H1 (cell line): ENCODE measurements around the gene GNB5. TPM values are rescaled to one million over a fixed set of nuclear protein-coding genes. Genes with fewer than 3 reads are reported as not detected.

ENCODE experiments used
- CTCF ChIA-PET: fragments of 300-600 bp; sonication (Branson Sonifier 250); formaldehyde crosslinking; loops from one replicate; lab custom pipeline; 2021; ENCODE audit not compliant: partially characterized antibody; lab: Charles Lee
- POLR2A ChIA-PET: fragments of 300-600 bp; sonication (Branson Sonifier 250); formaldehyde crosslinking; loops from one replicate; lab custom pipeline; 2021; ENCODE audit warnings: inconsistent platforms; ENCODE audit not compliant: partially characterized antibody; lab: Charles Lee
- DNase-seq, 2 experiments: peaks; one replicate each; pipeline versions ENCODE4 v3.0.0 to v3.0.0-alpha.2; 2010 to 2022; ENCODE audit warnings: low spot score in 2 of 2, low read depth in 1 of 2, mixed read lengths in 1 of 2
- FAIRE-seq: peaks from 2 replicates; lab custom pipeline; 2011; peaks lifted over from hg19 to GRCh38; lab: Jason Lieb, UNC
- H2AFZ ChIP-seq: 2 replicates; pipeline ENCODE4 v1.8.1; 2012; ENCODE audit warnings: low read length, inconsistent platforms
- H2AK5ac ChIP-seq: 2 replicates; pipeline ENCODE4 v1.6.1; 2013; ENCODE audit warnings: low read depth, low read length
- H2BK120ac ChIP-seq: replicated peaks from 2 replicates; pipeline ENCODE3; 2013; ENCODE audit warnings: low read depth, low read length, inconsistent platforms
- H2BK12ac ChIP-seq: 2 replicates; pipeline ENCODE4 v1.6.1; 2013; ENCODE audit warnings: low read depth, low read length
- H2BK15ac ChIP-seq: 2 replicates; pipeline ENCODE4 v1.6.1; 2013; ENCODE audit warnings: low read length
- H2BK20ac ChIP-seq: 2 replicates; pipeline ENCODE4 v1.6.1; 2013; ENCODE audit warnings: low read length
- H2BK5ac ChIP-seq: 2 replicates; pipeline ENCODE4 v1.6.1; 2013; ENCODE audit warnings: low read depth, low read length
- H3K14ac ChIP-seq: 2 replicates; pipeline ENCODE4 v1.6.1; 2013; ENCODE audit warnings: inconsistent platforms; ENCODE audit not compliant: insufficient read length
- H3K18ac ChIP-seq: 2 replicates; pipeline ENCODE4 v1.6.1; 2013; ENCODE audit warnings: low read length; ENCODE audit errors: extremely low read depth
- H3K23ac ChIP-seq: 2 replicates; pipeline ENCODE4 v1.6.1; 2013; ENCODE audit warnings: inconsistent platforms; ENCODE audit not compliant: insufficient read length
- H3K23me2 ChIP-seq: 2 replicates; pipeline ENCODE4 v1.6.1; 2013; ENCODE audit warnings: low read depth, low read length
- H3K27ac ChIP-seq: 2 replicates; pipeline ENCODE4 v1.6.1; 2011; ENCODE audit warnings: low read depth, low read length, inconsistent platforms
- H3K27me3 ChIP-seq, 4 experiments: replicated peaks in 1 of 4; 1 replicate in 1 of 4; 2 replicates in 3 of 4; pipeline versions ENCODE4 v1.6.1 to v1.8.1; 2011 to 2013; ENCODE audit warnings: low read length in 3 of 4, mild to moderate bottlenecking in 3 of 4, inconsistent platforms in 2 of 4, mixed read lengths in 2 of 4, moderate library complexity in 1 of 4; ENCODE audit not compliant: control insufficient read depth in 3 of 4, insufficient read depth in 3 of 4; ENCODE audit errors: extremely low read depth in 1 of 4
- H3K36me3 ChIP-seq, 4 experiments: 2 replicates each; pipeline versions ENCODE4 v1.6.1 to v1.8.1; 2011 to 2013; ENCODE audit warnings: mild to moderate bottlenecking in 4 of 4, low read length in 3 of 4, moderate library complexity in 2 of 4, control low read depth in 1 of 4, inconsistent platforms in 1 of 4; ENCODE audit not compliant: insufficient read depth in 4 of 4, control insufficient read depth in 2 of 4
- H3K4ac ChIP-seq: replicated peaks from 2 replicates; pipeline ENCODE3; 2013; ENCODE audit warnings: low read length, low read depth, mixed read lengths, inconsistent platforms; ENCODE audit not compliant: insufficient read length
- H3K4me1 ChIP-seq, 4 experiments: replicated peaks in 1 of 4; 1 replicate in 1 of 4; 2 replicates in 3 of 4; pipeline versions ENCODE4 v1.6.1 to v1.8.1; 2011 to 2013; ENCODE audit warnings: low read length in 3 of 4, inconsistent platforms in 2 of 4, mixed read lengths in 1 of 4; ENCODE audit not compliant: insufficient read depth in 4 of 4, control insufficient read depth in 3 of 4
- H3K4me2 ChIP-seq, 2 experiments: 2 replicates each; pipeline versions ENCODE4 v1.6.1 to v1.8.1; 2011 to 2013; ENCODE audit warnings: low read depth in 2 of 2, low read length in 2 of 2, control low read depth in 1 of 2, inconsistent platforms in 1 of 2, mild to moderate bottlenecking in 1 of 2; ENCODE audit not compliant: insufficient read depth in 1 of 2
- H3K4me3 ChIP-seq, 4 experiments: fragments of 200-600, 300-600 bp in 1 of 4; sonication (generic), shearing (Covaris generic), sonication (Bioruptor Twin) in 1 of 4; 2 replicates each; pipeline versions ENCODE4 v1.5.1 to v1.8.1; 2011 to 2016; ENCODE audit warnings: low read length in 4 of 4, low read depth in 3 of 4, control low read depth in 2 of 4, inconsistent platforms in 2 of 4, mild to moderate bottlenecking in 2 of 4, mixed read lengths in 1 of 4, moderate library complexity in 1 of 4; ENCODE audit not compliant: insufficient read depth in 2 of 4; ENCODE audit errors: extremely low read depth in 1 of 4
- H3K56ac ChIP-seq: replicated peaks from 2 replicates; pipeline ENCODE3; 2013; ENCODE audit warnings: low read depth, mild to moderate bottlenecking, mixed read lengths, low read length, inconsistent platforms; ENCODE audit not compliant: insufficient read length
- H3K79me1 ChIP-seq: 2 replicates; pipeline ENCODE4 v1.6.1; 2013; ENCODE audit warnings: low read depth, low read length, control low read depth
- H3K79me2 ChIP-seq, 2 experiments: 2 replicates each; pipeline versions ENCODE4 v1.6.1 to v1.8.1; 2012 to 2013; ENCODE audit warnings: low read length in 2 of 2, mild to moderate bottlenecking in 2 of 2, inconsistent platforms in 1 of 2; ENCODE audit not compliant: insufficient read depth in 2 of 2, control insufficient read depth in 1 of 2
- H3K9ac ChIP-seq, 4 experiments: replicated peaks in 1 of 4; 1 replicate in 1 of 4; 2 replicates in 3 of 4; pipeline versions ENCODE4 v1.6.1 to v1.8.1; 2011 to 2013; ENCODE audit warnings: low read depth in 3 of 4, low read length in 3 of 4, control low read depth in 2 of 4, mild to moderate bottlenecking in 2 of 4, moderate library complexity in 2 of 4, inconsistent platforms in 1 of 4; ENCODE audit errors: extremely low read depth in 1 of 4
- H3K9me3 ChIP-seq, 2 experiments: 2 replicates each; pipeline versions ENCODE4 v1.6.1 to v1.8.1; 2012 to 2013; ENCODE audit warnings: mild to moderate bottlenecking in 2 of 2, moderate library complexity in 2 of 2, control low read depth in 1 of 2, inconsistent platforms in 1 of 2, low read depth in 1 of 2, low read length in 1 of 2, mixed read lengths in 1 of 2; ENCODE audit not compliant: insufficient read depth in 2 of 2
- H4K20me1 ChIP-seq, 2 experiments: replicated peaks in 1 of 2; 2 replicates each; pipeline versions ENCODE3 to v1.8.1; 2011 to 2013; ENCODE audit warnings: inconsistent platforms in 2 of 2, low read length in 2 of 2, mild to moderate bottlenecking in 1 of 2; ENCODE audit not compliant: insufficient read depth in 2 of 2, control insufficient read depth in 1 of 2
- H4K5ac ChIP-seq: 2 replicates; pipeline ENCODE4 v1.6.1; 2013; ENCODE audit warnings: low read length, low read depth, mixed read lengths, inconsistent platforms; ENCODE audit not compliant: insufficient read length
- H4K8ac ChIP-seq: 2 replicates; pipeline ENCODE4 v1.8.0; 2013; ENCODE audit warnings: mild to moderate bottlenecking, moderate library complexity, low read length, inconsistent platforms; ENCODE audit not compliant: insufficient read depth; ENCODE audit errors: extremely low read depth
- H4K91ac ChIP-seq: replicated peaks from 2 replicates; pipeline ENCODE3; 2013; ENCODE audit warnings: low read length, mixed read lengths, inconsistent platforms; ENCODE audit not compliant: insufficient read length
- ASH2L ChIP-seq: fragments of 200-600, 300-600 bp; sonication (generic); IDR thresholded peaks from one replicate; pipeline ENCODE4 v1.7.1; 2017; ENCODE audit warnings: low read length
- ATF3 ChIP-seq: IDR thresholded peaks from 2 replicates; pipeline ENCODE4 v1.6.1; 2011; ENCODE audit warnings: low read depth, mild to moderate bottlenecking, low read length; ENCODE audit not compliant: insufficient read depth
- CBX5 ChIP-seq: fragments of 300-800, 300-1000 bp; sonication (generic); IDR thresholded peaks from 2 replicates; pipeline ENCODE4 v1.7.1; 2016; ENCODE audit warnings: antibody characterized with exemption, low read length, low read depth
- CREB1 ChIP-seq: IDR thresholded peaks from 2 replicates; pipeline ENCODE4 v1.6.1; 2012; ENCODE audit warnings: inconsistent platforms
- GABPA ChIP-seq: IDR thresholded peaks from 2 replicates; pipeline ENCODE4 v1.6.1; 2011; ENCODE audit warnings: mild to moderate bottlenecking, low read length, moderate library complexity, borderline replicate concordance; ENCODE audit not compliant: insufficient read depth
- GTF2F1 ChIP-seq: IDR thresholded peaks from 2 replicates; pipeline ENCODE4 v1.6.1; 2012; ENCODE audit warnings: low read depth, low read length, improper control_type of control experiment, borderline replicate concordance
- MAFK ChIP-seq: IDR thresholded peaks from 2 replicates; pipeline ENCODE4 v1.6.1; 2012; ENCODE audit warnings: low read depth, mild to moderate bottlenecking, improper control_type of control experiment, low read length
- MAX ChIP-seq: IDR thresholded peaks from 2 replicates; pipeline ENCODE4 v1.6.1; 2012; ENCODE audit warnings: inconsistent platforms
- NANOG ChIP-seq: IDR thresholded peaks from 2 replicates; pipeline ENCODE4 v1.6.1; 2011; ENCODE audit warnings: low read length, low read depth, mild to moderate bottlenecking, inconsistent platforms; ENCODE audit not compliant: insufficient read depth, poor library complexity, severe bottlenecking
- RFX5 ChIP-seq: IDR thresholded peaks from 2 replicates; pipeline ENCODE4 v1.6.1; 2011; ENCODE audit warnings: low read depth, low read length, improper control_type of control experiment, borderline replicate concordance
- TCF12 ChIP-seq: IDR thresholded peaks from 2 replicates; pipeline ENCODE4 v1.6.1; 2011; ENCODE audit warnings: low read depth, mild to moderate bottlenecking, low read length
- TEAD4 ChIP-seq: IDR thresholded peaks from 2 replicates; pipeline ENCODE4 v1.6.1; 2012; ENCODE audit warnings: low read depth, low read length, inconsistent platforms, mixed read lengths
- WGBS, 2 experiments: shearing (Covaris generic) in 1 of 2; methylation state at CpG; one replicate each; pipeline versions ENCODE4 v1.1.6 to v1.1.7; 2013 to 2015; ENCODE audit warnings: low lambda C conversion rate in 2 of 2, mixed read lengths in 2 of 2, inconsistent platforms in 1 of 2, low coverage in 1 of 2, missing lambda C conversion rate in 1 of 2; ENCODE audit not compliant: insufficient replicate concordance in 2 of 2, insufficient coverage in 1 of 2, insufficient read length in 1 of 2; ENCODE audit errors: extremely low coverage in 1 of 2, missing lambda C conversion rate in 1 of 2; 5-methylcytosine and 5-hydroxymethylcytosine counted together
- polyA plus RNA-seq, 7 experiments: library from polyadenylated mRNA; depleted of rRNA in 3 of 7; stranded (reverse) in 5 of 7; unstranded in 2 of 7; fragments of >200 nt in 5 of 7; fragments of 200-250 nt in 2 of 7; gene quantifications; 1 replicate in 5 of 7; 2 replicates in 1 of 7; 4 replicates in 1 of 7; pipeline versions ENCODE4 v1.2.1 to v1.2.3, GENCODE V29; 2011 to 2013; ENCODE audit warnings: missing spikeins in 2 of 7, mixed read lengths in 2 of 7
- total RNA-seq: library from RNA; stranded (reverse); fragmentation: NEBNext Ultra II Directional; extraction: Animal tissue kit (Norgen Biotek cat#: 25700); gene quantifications from 2 replicates; pipeline ENCODE4 v1.2.1, GENCODE V29; 2021

The GNB5 gene
- total and polyA plus RNA-seq, 2 of the 8 experiments (the other 6 are each of a cell fraction or from before 2014, with no cell fraction given), result 21.7 to 42.5 TPM

GRCh38 chr15:52136442-52136980 is 54.7 kb downstream of the GNB5 start:
- FAIRE-seq, result no peak
- H3K4me2 ChIP-seq, result no peak overlapping the region
- no peak for TF ChIP-seq ATF3
- TF ChIP-seq TEAD4, result no peak
- no peak for TF ChIP-seq CBX5
- no peak for TF ChIP-seq NANOG
- TF ChIP-seq MAFK, result no peak
- TF ChIP-seq RFX5, result no peak
- TF ChIP-seq GABPA, result no peak
- no peak for TF ChIP-seq TCF12
- no peak for TF ChIP-seq GTF2F1
- TF ChIP-seq MAX, result no peak
- TF ChIP-seq CREB1, result no peak
- no peak for TF ChIP-seq ASH2L

More at GRCh38 chr15:52136442-52136980, 54.7 kb downstream of the GNB5 start:
- Histone ChIP-seq H4K8ac (no peak overlapping the region), H3K27me3 (no peaks in the 10 kb centered on the region), H3K23me2 (no peaks in the 10 kb centered on the region), H4K20me1 (no peaks in the 10 kb centered on the region), H3K4ac (no peak overlapping the region), H3K9ac (no peak overlapping the region), H2BK120ac (no peak overlapping the region), H3K14ac (no peak overlapping the region), H3K4me1 (peaks cover 0 to 2% (median 0%) of the 10 kb centered on the region in 4 experiments; a peak in 3 of 7 replicates), H2BK5ac (no peak overlapping the region), H3K4me3 (no peak overlapping the region), H2AFZ (no peak overlapping the region), H3K36me3 (peaks cover 0 to 4% (median 0%) of the 10 kb centered on the region in 4 experiments; a peak in 3 of 8 replicates), H3K79me1 (no peaks in the 10 kb centered on the region), H3K79me2 (no peaks in the 10 kb centered on the region), H3K23ac (no peak overlapping the region), H3K18ac (no peak overlapping the region), H3K56ac (no peak overlapping the region), H3K27ac (no peak overlapping the region), H2BK15ac (no peak overlapping the region), H2BK12ac (no peak overlapping the region), H4K5ac (no peak overlapping the region), H2AK5ac (no peak overlapping the region), H3K9me3 (no peaks in the 10 kb centered on the region), H2BK20ac (no peak overlapping the region), H4K91ac (no peak overlapping the region)
- 88% methylated on average over 6 of the region's 6 CpGs; no CpG with 5 or more reads in 1 of the 2 experiments for WGBS, 2 experiments
- POLR2A ChIA-PET, result interaction anchor here (0.7 kb wide), 1 partner anchor 40 kb away, joined by 3 read pairs; no protein-coding TSS in a partner anchor
- no peak for DNase-seq
- CTCF ChIA-PET, result interaction anchor here (0.5 to 2.4 kb wide), 5 partner anchors 14 to 227 kb away, joined by 3 to 12 read pairs (median 4); no protein-coding TSS in a partner anchor
